OCI-LY3 (cell line): ENCODE data around the gene CBL.

Experiments
- H2AFZ ChIP-seq: fragments of 200-600, 300-600 bp; shearing (Covaris generic); 2 replicates; pipeline ENCODE4 v1.6.0; 2014; ENCODE audit warnings: antibody characterized with exemption, low read depth, low read length
- H3K27ac ChIP-seq: fragments of 200-600, 300-600 bp; sonication (generic); 2 replicates; pipeline ENCODE4 v1.5.1; 2014; ENCODE audit warnings: mild to moderate bottlenecking, low read length, moderate library complexity, mixed read lengths
- H3K27me3 ChIP-seq: fragments of 200-600, 300-600 bp; sonication (generic); 2 replicates; pipeline ENCODE4 v1.6.1; 2014; ENCODE audit warnings: low read depth, low read length, mixed read lengths
- H3K36me3 ChIP-seq: fragments of 200-600, 300-600 bp; sonication (generic); replicated peaks from 2 replicates; pipeline ENCODE3; 2014; ENCODE audit warnings: low read depth, low read length, mixed read lengths
- H3K4me1 ChIP-seq: fragments of 300-600, 200-600 bp; sonication (generic); 2 replicates; pipeline ENCODE4 v1.6.1; 2014; ENCODE audit warnings: low read length, mixed read lengths
- H3K4me2 ChIP-seq: fragments of 200-600, 300-600 bp; sonication (generic); 2 replicates; pipeline ENCODE4 v1.6.1; 2014; ENCODE audit warnings: low read length, mixed read lengths
- H3K4me3 ChIP-seq: fragments of 300-600, 200-600 bp; sonication (generic); 2 replicates; pipeline ENCODE4 v1.5.1; 2014; ENCODE audit warnings: antibody characterized with exemption, mild to moderate bottlenecking, low read length, moderate library complexity
- H3K79me2 ChIP-seq: fragments of 300-600, 200-600 bp; shearing (Covaris generic); 2 replicates; pipeline ENCODE4 v1.6.1; 2014; ENCODE audit warnings: mild to moderate bottlenecking, low read length, mixed read lengths
- H3K9ac ChIP-seq: fragments of 300-600, 200-600 bp; shearing (Covaris generic); 2 replicates; pipeline ENCODE4 v1.6.0; 2014; ENCODE audit warnings: mild to moderate bottlenecking, low read length, moderate library complexity
- H3K9me3 ChIP-seq: fragments of 200-600, 300-600 bp; shearing (Covaris generic); 2 replicates; pipeline ENCODE4 v1.6.1; 2014; ENCODE audit warnings: low read length, mixed read lengths; ENCODE audit not compliant: insufficient read depth
- H4K20me1 ChIP-seq: fragments of 200-600, 300-600 bp; sonication (generic); 2 replicates; pipeline ENCODE4 v1.6.1; 2016; ENCODE audit warnings: low read length, mixed read lengths; ENCODE audit not compliant: insufficient read depth
- EZH2phosphoT487 ChIP-seq: fragments of 200-600 bp; shearing (Covaris generic); IDR thresholded peaks from 2 replicates; pipeline ENCODE4 v1.6.1; 2018; ENCODE audit warnings: antibody characterized with exemption, mixed run types, low read depth
- TF ChIP-seq, protein P1 (sequence below): fragments of 200-600, 300-600 bp; sonication (generic); IDR thresholded peaks from 2 replicates; pipeline ENCODE4 v1.5.1; 2014; ENCODE audit warnings: antibody characterized with exemption, low read length, low read depth

CBL gene

DNA sequence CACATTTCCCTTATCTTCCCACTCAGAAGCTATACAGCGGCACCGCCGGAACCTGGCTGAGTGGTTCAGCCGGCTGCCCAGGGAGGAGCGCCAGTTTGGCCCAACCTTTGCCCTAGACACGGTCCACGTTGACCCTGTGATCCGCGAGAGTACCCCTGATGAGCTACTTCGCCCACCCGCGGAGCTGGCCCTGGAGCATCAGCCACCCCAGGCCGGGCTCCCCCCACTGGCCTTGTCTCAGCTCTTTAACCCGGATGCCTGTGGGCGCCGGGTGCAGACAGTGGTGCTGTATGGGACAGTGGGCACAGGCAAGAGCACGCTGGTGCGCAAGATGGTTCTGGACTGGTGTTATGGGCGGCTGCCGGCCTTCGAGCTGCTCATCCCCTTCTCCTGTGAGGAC, 32.7 kb upstream of the CBL start:
- TF ChIP-seq, protein P1, sequence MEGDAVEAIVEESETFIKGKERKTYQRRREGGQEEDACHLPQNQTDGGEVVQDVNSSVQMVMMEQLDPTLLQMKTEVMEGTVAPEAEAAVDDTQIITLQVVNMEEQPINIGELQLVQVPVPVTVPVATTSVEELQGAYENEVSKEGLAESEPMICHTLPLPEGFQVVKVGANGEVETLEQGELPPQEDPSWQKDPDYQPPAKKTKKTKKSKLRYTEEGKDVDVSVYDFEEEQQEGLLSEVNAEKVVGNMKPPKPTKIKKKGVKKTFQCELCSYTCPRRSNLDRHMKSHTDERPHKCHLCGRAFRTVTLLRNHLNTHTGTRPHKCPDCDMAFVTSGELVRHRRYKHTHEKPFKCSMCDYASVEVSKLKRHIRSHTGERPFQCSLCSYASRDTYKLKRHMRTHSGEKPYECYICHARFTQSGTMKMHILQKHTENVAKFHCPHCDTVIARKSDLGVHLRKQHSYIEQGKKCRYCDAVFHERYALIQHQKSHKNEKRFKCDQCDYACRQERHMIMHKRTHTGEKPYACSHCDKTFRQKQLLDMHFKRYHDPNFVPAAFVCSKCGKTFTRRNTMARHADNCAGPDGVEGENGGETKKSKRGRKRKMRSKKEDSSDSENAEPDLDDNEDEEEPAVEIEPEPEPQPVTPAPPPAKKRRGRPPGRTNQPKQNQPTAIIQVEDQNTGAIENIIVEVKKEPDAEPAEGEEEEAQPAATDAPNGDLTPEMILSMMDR: no peak
- no peak overlapping the region for H3K27ac ChIP-seq
- H3K79me2 ChIP-seq: no peaks in the 10 kb centered on the region
- H3K4me3 ChIP-seq: no peak overlapping the region
- no peaks in the 10 kb centered on the region for H3K9me3 ChIP-seq
- H2AFZ ChIP-seq: no peak overlapping the region
- H3K36me3 ChIP-seq: peaks cover 2% of the 10 kb centered on the region
- H3K9ac ChIP-seq: no peak overlapping the region
- H4K20me1 ChIP-seq: no peaks in the 10 kb centered on the region
- no peaks in the 10 kb centered on the region for H3K27me3 ChIP-seq
- H3K4me1 ChIP-seq: peaks cover 6% of the 10 kb centered on the region; the same call in 1 of the 2 replicates
- no peak overlapping the region for H3K4me2 ChIP-seq

GRCh38 chr11:119175493-119176077, 30.6 kb upstream of the CBL start:
- Histone ChIP-seq H3K27ac (no peak overlapping the region), H3K79me2 (no peaks in the 10 kb centered on the region), H3K4me1 (peaks cover 4% of the 10 kb centered on the region; the same call in 1 of the 2 replicates), H3K4me2 (no peak overlapping the region), H2AFZ (no peak overlapping the region), H3K9ac (no peak overlapping the region), H3K9me3 (no peaks in the 10 kb centered on the region), H3K36me3 (peaks cover 6% of the 10 kb centered on the region), H3K27me3 (no peaks in the 10 kb centered on the region), H4K20me1 (no peaks in the 10 kb centered on the region), H3K4me3 (no peak overlapping the region)
- TF ChIP-seq, protein P1: no peak
- TF ChIP-seq EZH2phosphoT487: no peak

DNA sequence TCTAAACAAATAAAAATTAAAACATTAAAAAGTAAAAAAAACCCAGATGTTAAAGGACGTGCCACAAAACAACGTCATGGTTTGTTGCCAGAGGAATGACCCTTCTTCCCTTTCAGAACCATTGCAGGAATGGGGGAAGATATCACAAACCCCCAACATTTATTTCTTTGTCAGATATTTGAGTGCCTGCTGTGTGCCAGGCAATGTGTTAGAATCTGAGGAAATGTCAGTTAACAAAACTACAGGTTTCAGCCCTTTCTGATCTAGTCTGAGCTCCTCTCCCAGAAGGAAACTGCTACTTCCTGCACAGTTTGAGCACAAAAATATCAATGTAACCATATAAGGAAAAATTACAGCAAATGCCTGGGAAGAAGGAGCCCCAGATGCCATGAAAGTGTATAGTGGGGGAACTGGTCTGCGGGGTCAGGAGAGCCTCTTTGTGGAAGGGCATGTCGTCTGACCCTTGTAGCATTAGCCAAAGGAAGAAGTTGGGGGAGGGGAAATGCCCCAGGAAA, 27.9 kb upstream of the CBL start:
- no peaks in the 10 kb centered on the region for H3K79me2 ChIP-seq
- no peak overlapping the region for H3K27ac ChIP-seq
- no peaks in the 10 kb centered on the region for H4K20me1 ChIP-seq
- H2AFZ ChIP-seq: no peak overlapping the region
- no peak overlapping the region for H3K9ac ChIP-seq
- TF ChIP-seq, protein P1: no peak
- no peak for TF ChIP-seq EZH2phosphoT487
- H3K36me3 ChIP-seq: peaks cover 15% of the 10 kb centered on the region
- no peak overlapping the region for H3K4me3 ChIP-seq
- no peaks in the 10 kb centered on the region for H3K27me3 ChIP-seq
- H3K4me2 ChIP-seq: no peak overlapping the region
- peaks cover 4% of the 10 kb centered on the region; the same call in 1 of the 2 replicates for H3K4me1 ChIP-seq
- no peaks in the 10 kb centered on the region for H3K9me3 ChIP-seq

GRCh38 chr11:119179342-119179741, 26.8 kb upstream of the CBL start:
- TF ChIP-seq, protein P1: no peak
- TF ChIP-seq EZH2phosphoT487: no peak
- no peaks in the 10 kb centered on the region for H3K9me3 ChIP-seq
- H3K27ac ChIP-seq: no peak overlapping the region
- no peak overlapping the region for H2AFZ ChIP-seq
- peaks cover 4% of the 10 kb centered on the region; the same call in 1 of the 2 replicates for H3K4me1 ChIP-seq
- H3K9ac ChIP-seq: no peak overlapping the region
- no peak overlapping the region for H3K4me2 ChIP-seq
- no peak overlapping the region for H3K4me3 ChIP-seq
- H3K27me3 ChIP-seq: no peaks in the 10 kb centered on the region
- no peaks in the 10 kb centered on the region for H4K20me1 ChIP-seq
- H3K36me3 ChIP-seq: peaks cover 23% of the 10 kb centered on the region
- no peaks in the 10 kb centered on the region for H3K79me2 ChIP-seq
